Neural cell (in vitro differentiated cells): ENCODE results near the gene LRP5. TPM values are rescaled to one million over a fixed set of nuclear protein-coding genes. Genes with fewer than 3 reads are reported as not detected.

ENCODE experiments used
- H2AFZ ChIP-seq: fragments of 200-600, 300-800 bp; sonication (generic), shearing (Covaris generic); 2 replicates; pipeline ENCODE4 v1.6.0; 2014; ENCODE audit warnings: low read depth, mild to moderate bottlenecking, antibody characterized with exemption, low read length, moderate library complexity
- H3F3A ChIP-seq: fragments of 200-600 bp; shearing (Covaris generic); 2 replicates; pipeline ENCODE4 v1.6.1; 2016; ENCODE audit warnings: mild to moderate bottlenecking, moderate library complexity, mixed read lengths, antibody characterized with exemption, low read length; ENCODE audit not compliant: insufficient read depth, poor library complexity, severe bottlenecking
- H3K27ac ChIP-seq: fragments of 200-600, 300-800 bp; sonication (generic), shearing (Covaris generic); 2 replicates; pipeline ENCODE4 v1.5.1; 2014; ENCODE audit warnings: mild to moderate bottlenecking, low read length, moderate library complexity
- H3K27me3 ChIP-seq: fragments of 300-800, 200-600 bp; sonication (generic), shearing (Covaris generic); 2 replicates; pipeline ENCODE4 v1.6.0; 2014; ENCODE audit warnings: mild to moderate bottlenecking, low read depth, low read length, moderate library complexity; ENCODE audit not compliant: insufficient read depth
- H3K36me3 ChIP-seq: fragments of 300-800, 200-600 bp; sonication (generic), shearing (Covaris generic); 2 replicates; pipeline ENCODE4 v1.5.1; 2014; ENCODE audit warnings: mild to moderate bottlenecking, antibody characterized with exemption, low read length, moderate library complexity; ENCODE audit not compliant: insufficient read depth
- H3K4me2 ChIP-seq: fragments of 300-800, 200-600 bp; sonication (generic), shearing (Covaris generic); 2 replicates; pipeline ENCODE4 v1.6.0; 2014; ENCODE audit warnings: mild to moderate bottlenecking, low read length
- H3K4me3 ChIP-seq: fragments of 300-800, 200-600 bp; sonication (generic), shearing (Covaris generic); 2 replicates; pipeline ENCODE4 v1.5.1; 2014; ENCODE audit warnings: mild to moderate bottlenecking, low read length, moderate library complexity
- H3K79me2 ChIP-seq: fragments of 200-600 bp; shearing (Covaris generic); replicated peaks from 2 replicates; pipeline ENCODE4 v1.6.0; 2014; ENCODE audit warnings: mild to moderate bottlenecking, low read length, moderate library complexity; ENCODE audit not compliant: insufficient read depth
- H3K9ac ChIP-seq: fragments of 300-800, 200-600 bp; sonication (generic), shearing (Covaris generic); 2 replicates; pipeline ENCODE4 v1.6.1; 2016; ENCODE audit warnings: mild to moderate bottlenecking, low read length, mixed read lengths
- H3K9me2 ChIP-seq: fragments of 200-600 bp; shearing (Covaris generic); 2 replicates; pipeline ENCODE4 v1.6.1; 2016; ENCODE audit warnings: mild to moderate bottlenecking, low read length, mixed read lengths; ENCODE audit not compliant: insufficient read depth
- H3K9me3 ChIP-seq: fragments of 200-600, 300-800 bp; sonication (generic), shearing (Covaris generic); 2 replicates; pipeline ENCODE4 v1.6.1; 2016; ENCODE audit warnings: mild to moderate bottlenecking, mixed run types, low read length, moderate library complexity, mixed read lengths
- H4K20me1 ChIP-seq: fragments of 200-600 bp; shearing (Covaris generic); 2 replicates; pipeline ENCODE4 v1.6.1; 2016; ENCODE audit warnings: mild to moderate bottlenecking, mixed run types; ENCODE audit not compliant: insufficient read depth
- EP300 ChIP-seq: fragments of 450-650 bp; conservative IDR thresholded peaks from 2 replicates; pipeline ENCODE4 v1.6.1; 2014; ENCODE audit warnings: antibody characterized with exemption, mild to moderate bottlenecking, moderate library complexity; ENCODE audit not compliant: poor library complexity, severe bottlenecking
- EZH2 ChIP-seq: fragments of 200-600, 300-800 bp; shearing (Covaris generic), sonication (generic); IDR thresholded peaks from 2 replicates; pipeline ENCODE4 v1.6.1; 2014; ENCODE audit warnings: antibody characterized with exemption, low read length, borderline replicate concordance, mild to moderate bottlenecking; ENCODE audit not compliant: insufficient read depth, poor library complexity, severe bottlenecking
- MXI1 ChIP-seq: fragments of 450-650 bp; conservative IDR thresholded peaks from 2 replicates; pipeline ENCODE4 v1.6.1; 2014; ENCODE audit warnings: antibody characterized with exemption, mild to moderate bottlenecking; ENCODE audit not compliant: poor library complexity, severe bottlenecking
- POLR2AphosphoS5 ChIP-seq: IDR thresholded peaks from 2 replicates; pipeline ENCODE4 v1.6.1; 2012
- RAD21 ChIP-seq: fragments of 450-650 bp; conservative IDR thresholded peaks from 2 replicates; pipeline ENCODE4 v1.6.1; 2014; ENCODE audit warnings: antibody characterized with exemption, mild to moderate bottlenecking, moderate library complexity
- SMC3 ChIP-seq: fragments of 450-650 bp; conservative IDR thresholded peaks from 2 replicates; pipeline ENCODE4 v1.6.1; 2014; ENCODE audit warnings: antibody characterized with exemption, mild to moderate bottlenecking, moderate library complexity; ENCODE audit not compliant: poor library complexity
- TAF1 ChIP-seq: IDR thresholded peaks from 2 replicates; pipeline ENCODE4 v1.6.1; 2012; ENCODE audit warnings: low read depth
- polyA plus RNA-seq: library from polyadenylated mRNA; depleted of rRNA; stranded (reverse); fragments of >200 nt; gene quantifications from 2 replicates; pipeline ENCODE4 v1.2.3, GENCODE V29; 2014
- small RNA-seq, 3 experiments: library from RNA; depleted of rRNA; stranded (forward); fragments of <200 nt; gene quantifications; one replicate each; pipeline ENCODE3, GENCODE V24; 2012
- TF ChIP-seq, protein P1 (sequence below): fragments of 450-650 bp; IDR thresholded peaks from 2 replicates; pipeline ENCODE4 v1.5.1; 2014; ENCODE audit warnings: antibody characterized with exemption, mild to moderate bottlenecking, moderate library complexity; ENCODE audit not compliant: poor library complexity, severe bottlenecking
- TF ChIP-seq, protein P2 (sequence below): IDR thresholded peaks from 2 replicates; pipeline ENCODE4 v1.6.1; 2012; ENCODE audit warnings: borderline replicate concordance

The LRP5 gene
- polyA plus RNA-seq, 1 donor from 2014 or later: 3.0 TPM

DNA sequence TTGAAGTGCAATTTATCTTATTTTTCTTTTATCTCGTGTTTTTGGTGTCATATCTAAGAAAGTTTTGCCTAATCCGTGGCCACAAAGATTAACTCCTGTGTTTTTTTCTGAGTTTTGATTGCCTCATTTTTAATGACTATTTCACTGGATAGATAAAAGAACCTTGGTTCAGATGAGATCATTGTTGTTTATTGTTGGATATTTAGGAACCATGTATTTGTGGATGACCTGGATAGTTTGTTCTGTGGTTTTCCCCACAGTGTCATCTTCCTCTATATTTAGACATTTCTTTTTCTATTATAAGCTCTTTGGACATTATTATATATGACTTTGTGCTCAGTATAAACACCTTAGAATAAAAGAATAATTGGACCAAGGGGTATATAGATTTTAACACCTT lies 185.4 kb downstream of the LRP5 start:
- Histone ChIP-seq H3K4me2 (no peak overlapping the region), H3K27ac (no peak overlapping the region), H3K27me3 (no peaks in the 10 kb centered on the region), H3K4me3 (no peak overlapping the region), H3K9me2 (no peaks in the 10 kb centered on the region), H2AFZ (no peak overlapping the region), H3F3A (no peaks in the 10 kb centered on the region), H4K20me1 (no peaks in the 10 kb centered on the region), H3K36me3 (no peaks in the 10 kb centered on the region), H3K9me3 (no peaks in the 10 kb centered on the region), H3K9ac (no peak overlapping the region), H3K79me2 (peaks cover 69% of the 10 kb centered on the region)
- TF ChIP-seq SMC3 (no peak), EP300 (no peak), TAF1 (no peak), RAD21 (no peak), MXI1 (no peak), POLR2AphosphoS5 (no peak), EZH2 (no peak)
- TF ChIP-seq, protein P1, sequence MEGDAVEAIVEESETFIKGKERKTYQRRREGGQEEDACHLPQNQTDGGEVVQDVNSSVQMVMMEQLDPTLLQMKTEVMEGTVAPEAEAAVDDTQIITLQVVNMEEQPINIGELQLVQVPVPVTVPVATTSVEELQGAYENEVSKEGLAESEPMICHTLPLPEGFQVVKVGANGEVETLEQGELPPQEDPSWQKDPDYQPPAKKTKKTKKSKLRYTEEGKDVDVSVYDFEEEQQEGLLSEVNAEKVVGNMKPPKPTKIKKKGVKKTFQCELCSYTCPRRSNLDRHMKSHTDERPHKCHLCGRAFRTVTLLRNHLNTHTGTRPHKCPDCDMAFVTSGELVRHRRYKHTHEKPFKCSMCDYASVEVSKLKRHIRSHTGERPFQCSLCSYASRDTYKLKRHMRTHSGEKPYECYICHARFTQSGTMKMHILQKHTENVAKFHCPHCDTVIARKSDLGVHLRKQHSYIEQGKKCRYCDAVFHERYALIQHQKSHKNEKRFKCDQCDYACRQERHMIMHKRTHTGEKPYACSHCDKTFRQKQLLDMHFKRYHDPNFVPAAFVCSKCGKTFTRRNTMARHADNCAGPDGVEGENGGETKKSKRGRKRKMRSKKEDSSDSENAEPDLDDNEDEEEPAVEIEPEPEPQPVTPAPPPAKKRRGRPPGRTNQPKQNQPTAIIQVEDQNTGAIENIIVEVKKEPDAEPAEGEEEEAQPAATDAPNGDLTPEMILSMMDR: no peak
- TF ChIP-seq, protein P2, sequence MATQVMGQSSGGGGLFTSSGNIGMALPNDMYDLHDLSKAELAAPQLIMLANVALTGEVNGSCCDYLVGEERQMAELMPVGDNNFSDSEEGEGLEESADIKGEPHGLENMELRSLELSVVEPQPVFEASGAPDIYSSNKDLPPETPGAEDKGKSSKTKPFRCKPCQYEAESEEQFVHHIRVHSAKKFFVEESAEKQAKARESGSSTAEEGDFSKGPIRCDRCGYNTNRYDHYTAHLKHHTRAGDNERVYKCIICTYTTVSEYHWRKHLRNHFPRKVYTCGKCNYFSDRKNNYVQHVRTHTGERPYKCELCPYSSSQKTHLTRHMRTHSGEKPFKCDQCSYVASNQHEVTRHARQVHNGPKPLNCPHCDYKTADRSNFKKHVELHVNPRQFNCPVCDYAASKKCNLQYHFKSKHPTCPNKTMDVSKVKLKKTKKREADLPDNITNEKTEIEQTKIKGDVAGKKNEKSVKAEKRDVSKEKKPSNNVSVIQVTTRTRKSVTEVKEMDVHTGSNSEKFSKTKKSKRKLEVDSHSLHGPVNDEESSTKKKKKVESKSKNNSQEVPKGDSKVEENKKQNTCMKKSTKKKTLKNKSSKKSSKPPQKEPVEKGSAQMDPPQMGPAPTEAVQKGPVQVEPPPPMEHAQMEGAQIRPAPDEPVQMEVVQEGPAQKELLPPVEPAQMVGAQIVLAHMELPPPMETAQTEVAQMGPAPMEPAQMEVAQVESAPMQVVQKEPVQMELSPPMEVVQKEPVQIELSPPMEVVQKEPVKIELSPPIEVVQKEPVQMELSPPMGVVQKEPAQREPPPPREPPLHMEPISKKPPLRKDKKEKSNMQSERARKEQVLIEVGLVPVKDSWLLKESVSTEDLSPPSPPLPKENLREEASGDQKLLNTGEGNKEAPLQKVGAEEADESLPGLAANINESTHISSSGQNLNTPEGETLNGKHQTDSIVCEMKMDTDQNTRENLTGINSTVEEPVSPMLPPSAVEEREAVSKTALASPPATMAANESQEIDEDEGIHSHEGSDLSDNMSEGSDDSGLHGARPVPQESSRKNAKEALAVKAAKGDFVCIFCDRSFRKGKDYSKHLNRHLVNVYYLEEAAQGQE: no peak

DNA sequence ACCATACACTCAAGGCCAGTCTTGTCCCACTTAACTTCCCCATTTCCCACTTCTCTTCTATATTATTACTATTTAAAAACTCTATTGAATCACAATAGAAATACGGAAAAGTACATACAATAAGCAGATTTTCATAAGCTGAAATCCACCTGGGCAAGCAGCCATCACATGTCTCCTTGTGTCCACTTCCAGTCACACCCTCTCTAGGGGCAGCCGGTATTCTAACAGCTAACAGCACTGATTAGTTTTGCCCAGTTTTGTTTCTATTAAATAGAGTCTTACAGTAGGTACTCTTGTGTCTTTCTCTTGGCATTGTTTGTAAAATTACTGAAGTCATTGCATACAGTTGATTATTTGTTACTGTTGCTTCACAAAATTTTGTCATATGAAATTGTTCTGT lies 185.9 kb downstream of the LRP5 start:
- Histone ChIP-seq H3K4me3 (no peak overlapping the region), H2AFZ (no peak overlapping the region), H3F3A (no peaks in the 10 kb centered on the region), H4K20me1 (no peaks in the 10 kb centered on the region), H3K36me3 (no peaks in the 10 kb centered on the region), H3K9me2 (no peaks in the 10 kb centered on the region), H3K9me3 (no peaks in the 10 kb centered on the region), H3K27me3 (no peaks in the 10 kb centered on the region), H3K4me2 (no peak overlapping the region), H3K79me2 (peaks cover 63% of the 10 kb centered on the region), H3K9ac (no peak overlapping the region), H3K27ac (no peak overlapping the region)
- TF ChIP-seq MXI1 (no peak), EP300 (no peak)

Small RNA genes lying within 50 kb of the gene (small RNA-seq; reads per million reads assigned to genes)
- gene NDUFA3P2: 0 reads per million in 3 experiments

Other genes with a start within 250 kb of the LRP5 start
- 89.3 and 90.0 TPM in 2 replicates for gene CHKA, start 191.2 kb upstream of the LRP5 start, polyA plus RNA-seq
- gene KMT5B, start 99.3 kb upstream of the LRP5 start, polyA plus RNA-seq: 96.8 and 107 TPM in 2 replicates
- gene C11orf24, start 40.6 kb upstream of the LRP5 start, polyA plus RNA-seq: 9.6 and 11.8 TPM in 2 replicates
- 111 and 140 TPM in 2 replicates for gene PPP6R3, start 148.2 kb downstream of the LRP5 start, polyA plus RNA-seq